ENCODE measurements around the gene GRIA4.

The GRIA4 gene

GRCh38 chr11:106030609-106031008 is 420.7 kb downstream of the GRIA4 start:
- H3K27me3 ChIP-seq, result peaks cover 7% of the 10 kb centered on the region
- no peak for TF ChIP-seq CTCF (IDR thresholded peaks at IDR 0.05)
- no peaks in the 10 kb centered on the region for H3K36me3 ChIP-seq
- no peaks in the 10 kb centered on the region for H3K9me3 ChIP-seq
- H3K4me1 ChIP-seq (ENCODE audit: control insufficient read depth in 1 of 2, insufficient read depth in 1 of 2, low read depth in 1 of 2, low read length in 1 of 2), result no peaks in the 10 kb centered on the region
- no peak overlapping the region for H3K27ac ChIP-seq
- H3K4me3 ChIP-seq (ENCODE audit: low read depth in 1 of 2, low read length in 1 of 2), result no peak overlapping the region

DNA sequence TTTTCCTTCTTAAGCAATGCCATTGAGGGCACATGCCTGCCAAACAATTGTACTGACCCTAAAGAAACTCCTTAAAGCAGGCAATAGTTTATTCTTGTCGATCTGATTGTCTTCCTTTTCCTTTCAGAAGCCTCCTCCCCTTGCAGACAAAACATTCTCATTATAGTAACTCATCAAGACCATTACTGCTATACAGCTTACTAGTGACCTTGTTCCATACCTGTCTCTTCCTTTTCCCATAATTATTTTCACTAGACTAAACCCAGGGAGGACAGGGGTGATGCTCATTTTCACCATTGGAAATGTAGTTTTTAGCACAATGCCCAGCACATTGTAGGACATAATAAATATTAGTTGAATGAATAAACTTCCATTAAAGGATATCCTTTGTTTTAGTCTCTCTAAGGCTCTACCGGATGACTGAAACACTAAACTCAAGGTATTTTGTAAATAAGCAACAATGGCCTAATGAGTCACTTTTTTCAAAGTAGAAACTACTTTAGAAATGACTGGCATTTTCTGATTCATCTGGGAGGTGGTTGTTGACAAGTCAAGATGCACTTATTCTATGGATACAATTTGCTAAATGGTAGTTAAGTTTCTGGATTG is 421.4 kb downstream of the GRIA4 start:
- no peak overlapping the region for H3K4me3 ChIP-seq (ENCODE audit: low read depth in 1 of 2, low read length in 1 of 2)
- H3K36me3 ChIP-seq, result no peaks in the 10 kb centered on the region
- TF ChIP-seq CTCF (IDR thresholded peaks at IDR 0.05), result no peak
- H3K9me3 ChIP-seq, result no peaks in the 10 kb centered on the region
- no peak overlapping the region for H3K27ac ChIP-seq
- H3K4me1 ChIP-seq (ENCODE audit: control insufficient read depth in 1 of 2, insufficient read depth in 1 of 2, low read depth in 1 of 2, low read length in 1 of 2), result no peaks in the 10 kb centered on the region
- H3K27me3 ChIP-seq, result peaks cover 7% of the 10 kb centered on the region

All from neutrophil (primary cell).